Mesendoderm (in vitro differentiated cells): ENCODE measurements around the gene IGSF8.

Source experiments
- DNase-seq: peaks from one replicate; pipeline ENCODE4 v3.0.0; 2013
- H2AK5ac ChIP-seq: 2 replicates; pipeline ENCODE4 v1.6.1; 2013; ENCODE audit warnings: low read length, inconsistent platforms
- H2BK120ac ChIP-seq: 2 replicates; pipeline ENCODE4 v1.6.1; 2013; ENCODE audit warnings: low read depth, mild to moderate bottlenecking, low read length, moderate library complexity, mixed read lengths
- H2BK15ac ChIP-seq: replicated peaks from 2 replicates; pipeline ENCODE4 v1.6.1; 2013; ENCODE audit warnings: low read depth, mild to moderate bottlenecking, moderate library complexity
- H2BK5ac ChIP-seq: 2 replicates; pipeline ENCODE4 v1.6.1; 2013; ENCODE audit warnings: low read length, inconsistent platforms
- H3K18ac ChIP-seq: 2 replicates; pipeline ENCODE4 v1.6.1; 2013; ENCODE audit warnings: mild to moderate bottlenecking, low read length, mixed read lengths
- H3K23ac ChIP-seq: one replicate; pipeline ENCODE4 v1.6.1; 2013; ENCODE audit warnings: low read length
- H3K27ac ChIP-seq: 2 replicates; pipeline ENCODE4 v1.5.1; 2013; ENCODE audit warnings: low read depth, mild to moderate bottlenecking, inconsistent platforms, low read length, moderate library complexity
- H3K27me3 ChIP-seq: 2 replicates; pipeline ENCODE4 v1.6.1; 2013; ENCODE audit warnings: low read length, control low read depth, mild to moderate bottlenecking, inconsistent platforms; ENCODE audit not compliant: insufficient read depth, poor library complexity
- H3K36me3 ChIP-seq: 2 replicates; pipeline ENCODE4 v1.6.1; 2013; ENCODE audit warnings: low read length, inconsistent platforms; ENCODE audit not compliant: control insufficient read depth, insufficient read depth
- H3K4ac ChIP-seq: one replicate; pipeline ENCODE4 v1.6.1; 2013; ENCODE audit warnings: low read depth, mild to moderate bottlenecking, low read length, moderate library complexity
- H3K4me1 ChIP-seq: 2 replicates; pipeline ENCODE4 v1.6.1; 2013; ENCODE audit warnings: low read depth, low read length, inconsistent platforms; ENCODE audit not compliant: control insufficient read depth
- H3K4me2 ChIP-seq: 2 replicates; pipeline ENCODE4 v1.6.1; 2013; ENCODE audit warnings: low read length
- H3K4me3 ChIP-seq: 2 replicates; pipeline ENCODE4 v1.5.1; 2013; ENCODE audit warnings: mild to moderate bottlenecking, low read length
- H3K56ac ChIP-seq: one replicate; pipeline ENCODE4 v1.6.1; 2013; ENCODE audit warnings: low read length
- H3K79me1 ChIP-seq: 2 replicates; pipeline ENCODE4 v1.6.1; 2013; ENCODE audit warnings: low read length, inconsistent platforms
- H3K79me2 ChIP-seq: 2 replicates; pipeline ENCODE4 v1.6.1; 2013; ENCODE audit warnings: mild to moderate bottlenecking, low read length; ENCODE audit not compliant: control insufficient read depth, insufficient read depth
- H3K9ac ChIP-seq: 2 replicates; pipeline ENCODE4 v1.6.1; 2013; ENCODE audit warnings: low read length, inconsistent platforms
- H4K5ac ChIP-seq: one replicate; pipeline ENCODE4 v1.6.1; 2013; ENCODE audit warnings: low read length
- H4K8ac ChIP-seq: one replicate; pipeline ENCODE4 v1.6.1; 2013; ENCODE audit warnings: low read depth, mild to moderate bottlenecking, control low read depth, low read length, moderate library complexity
- WGBS: extraction: QIAGEN DNeasy Blood & Tissue Kit; methylation state at CpG from one replicate; pipeline ENCODE4 v1.1.7; 2013; ENCODE audit warnings: low lambda C conversion rate, missing lambda C conversion rate; ENCODE audit not compliant: insufficient coverage; ENCODE audit errors: extremely low coverage; 5-methylcytosine and 5-hydroxymethylcytosine counted together

IGSF8 gene

GRCh38 chr1:160092366-160093068 lies 5.9 kb downstream of the IGSF8 start:
- no peak overlapping the region for H3K9ac ChIP-seq
- H3K4me2 ChIP-seq: no peak overlapping the region
- H4K8ac ChIP-seq: no peak overlapping the region
- H3K36me3 ChIP-seq: peaks cover 1% of the 10 kb centered on the region
- no peak overlapping the region for H3K4me3 ChIP-seq
- no peak for DNase-seq
- H3K27ac ChIP-seq: no peak overlapping the region
- H2AK5ac ChIP-seq: no peak overlapping the region
- H3K18ac ChIP-seq: no peak overlapping the region
- H2BK5ac ChIP-seq: no peak overlapping the region
- no peak overlapping the region for H4K5ac ChIP-seq
- H3K56ac ChIP-seq: no peak overlapping the region
- H3K4me1 ChIP-seq: peaks cover 22% of the 10 kb centered on the region
- no peaks in the 10 kb centered on the region for H3K27me3 ChIP-seq
- H2BK120ac ChIP-seq: no peak overlapping the region
- no CpG with 5 or more reads among the region's 32 CpGs for WGBS
- no peak overlapping the region for H2BK15ac ChIP-seq
- peaks cover 8% of the 10 kb centered on the region for H3K79me1 ChIP-seq
- H3K23ac ChIP-seq: no peak overlapping the region
- peaks cover 5% of the 10 kb centered on the region for H3K79me2 ChIP-seq
- H3K4ac ChIP-seq: no peak overlapping the region

GRCh38 chr1:160091666-160092223 lies 6.7 kb downstream of the IGSF8 start:
- Histone ChIP-seq H4K8ac (no peak overlapping the region), H3K4me1 (peaks cover 16% of the 10 kb centered on the region), H3K4me3 (no peak overlapping the region), H3K4ac (no peak overlapping the region), H2AK5ac (no peak overlapping the region), H3K27ac (no peak overlapping the region), H3K79me1 (peaks cover 3% of the 10 kb centered on the region), H3K18ac (no peak overlapping the region), H3K56ac (no peak overlapping the region), H3K23ac (no peak overlapping the region), H2BK15ac (no peak overlapping the region), H2BK5ac (no peak overlapping the region), H3K79me2 (peaks cover 3% of the 10 kb centered on the region), H3K27me3 (no peaks in the 10 kb centered on the region), H2BK120ac (no peak overlapping the region), H3K36me3 (peaks cover 1% of the 10 kb centered on the region), H4K5ac (no peak overlapping the region), H3K4me2 (no peak overlapping the region), H3K9ac (no peak overlapping the region)
- DNase-seq: no peak
- no CpG with 5 or more reads among the region's 5 CpGs for WGBS

GRCh38 chr1:160090760-160091159 lies 7.7 kb downstream of the IGSF8 start:
- Histone ChIP-seq H3K27me3 (no peaks in the 10 kb centered on the region), H2BK15ac (no peak overlapping the region), H3K27ac (no peak overlapping the region), H2BK120ac (no peak overlapping the region), H3K9ac (no peak overlapping the region), H3K79me1 (peaks cover 3% of the 10 kb centered on the region), H3K18ac (no peak overlapping the region), H3K4me1 (peaks cover 7% of the 10 kb centered on the region), H4K8ac (no peak overlapping the region), H3K79me2 (peaks cover 3% of the 10 kb centered on the region), H2AK5ac (no peak overlapping the region), H3K4me3 (no peak overlapping the region), H3K4me2 (no peak overlapping the region), H2BK5ac (no peak overlapping the region), H4K5ac (no peak overlapping the region), H3K23ac (no peak overlapping the region), H3K36me3 (peaks cover 1% of the 10 kb centered on the region), H3K56ac (no peak overlapping the region), H3K4ac (no peak overlapping the region)
- no peak for DNase-seq
- WGBS: no CpG with 5 or more reads among the region's 4 CpGs

GRCh38 chr1:160089883-160090282 lies 8.5 kb downstream of the IGSF8 start:
- H3K4ac ChIP-seq: no peak overlapping the region
- no peak overlapping the region for H3K23ac ChIP-seq
- no peaks in the 10 kb centered on the region for H3K79me1 ChIP-seq

GRCh38 chr1:160087118-160087662 lies 11.2 kb downstream of the IGSF8 start:
- Histone ChIP-seq H3K4ac (no peak overlapping the region), H3K18ac (no peak overlapping the region), H3K79me1 (no peaks in the 10 kb centered on the region), H3K4me1 (no peaks in the 10 kb centered on the region), H3K27ac (no peak overlapping the region), H3K79me2 (no peaks in the 10 kb centered on the region), H3K36me3 (peaks cover 1% of the 10 kb centered on the region), H2BK120ac (no peak overlapping the region), H3K56ac (no peak overlapping the region), H3K27me3 (peaks cover 2% of the 10 kb centered on the region), H2BK5ac (no peak overlapping the region), H2AK5ac (no peak overlapping the region), H3K4me2 (no peak overlapping the region), H3K23ac (no peak overlapping the region), H3K4me3 (no peak overlapping the region), H4K8ac (no peak overlapping the region), H3K9ac (no peak overlapping the region), H2BK15ac (no peak overlapping the region), H4K5ac (no peak overlapping the region)
- no CpG with 5 or more reads among the region's 12 CpGs for WGBS
- no peak for DNase-seq

More at GRCh38 chr1:160089883-160090282, 8.5 kb downstream of the IGSF8 start:
- H3K79me2 ChIP-seq: no peaks in the 10 kb centered on the region
- no peak overlapping the region for H2BK120ac ChIP-seq
- no peak overlapping the region for H2BK5ac ChIP-seq
- no peak overlapping the region for H2AK5ac ChIP-seq
- no peak overlapping the region for H3K9ac ChIP-seq
- no peak overlapping the region for H4K8ac ChIP-seq
- no peak overlapping the region for H3K4me3 ChIP-seq
- no peak overlapping the region for H2BK15ac ChIP-seq
- H3K36me3 ChIP-seq: peaks cover 1% of the 10 kb centered on the region
- H3K4me2 ChIP-seq: no peak overlapping the region
- DNase-seq: no peak
- H4K5ac ChIP-seq: no peak overlapping the region
- H3K27ac ChIP-seq: no peak overlapping the region
- no CpG with 5 or more reads among the region's 3 CpGs for WGBS
- no peaks in the 10 kb centered on the region for H3K27me3 ChIP-seq
- H3K18ac ChIP-seq: no peak overlapping the region
- H3K56ac ChIP-seq: no peak overlapping the region
- H3K4me1 ChIP-seq: no peaks in the 10 kb centered on the region
